ENCODE measurements around the gene TERT.
"Not testable (repeated sequence)": the region's sequence is repeated elsewhere in the genome, so short reads cannot be mapped to it uniquely, and the experiment has no call there.

Gene TERT

GRCh38 chr5:1292846-1293415 is 1.9 kb downstream of the TERT start:
- Histone ChIP-seq H3K79me2 (ENCODE audit: insufficient read depth, low read length) (peaks cover 5% of the 10 kb centered on the region; the same call in 1 of the 2 replicates), H3K4me2 (ENCODE audit: low read depth, low read length, poor library complexity, severe bottlenecking) (no peak overlapping the region), H2AFZ (ENCODE audit: low read length) (no peak overlapping the region), H3K27me3 (ENCODE audit: insufficient read depth, low read length, poor library complexity, severe bottlenecking) (no peaks in the 10 kb centered on the region), H4K20me1 (ENCODE audit: insufficient read depth, low read length, poor library complexity, severe bottlenecking) (no peaks in the 10 kb centered on the region), H3K9me2 (replicated peaks; ENCODE audit: low read depth, low read length) (no peaks in the 10 kb centered on the region), H3F3A (ENCODE audit: low read depth) (no peaks in the 10 kb centered on the region), H3K9me3 (ENCODE audit: insufficient read depth, low read depth, low read length) (no peaks in the 10 kb centered on the region), H3K36me3 (ENCODE audit: insufficient read depth, low read length) (no peaks in the 10 kb centered on the region), H3K4me3 (ENCODE audit: low read length, poor library complexity, severe bottlenecking) (no peak overlapping the region), H3K9ac (ENCODE audit: low read depth, low read length, poor library complexity, severe bottlenecking) (no peak overlapping the region), H3K4me1 (ENCODE audit: insufficient read depth, low read length, poor library complexity, severe bottlenecking) (peaks cover 10% of the 10 kb centered on the region)
- no peak for TF ChIP-seq CTCF (conservative IDR thresholded peaks at IDR 0.05; ENCODE audit: low read length)
- no peak for TF ChIP-seq EZH2phosphoT487 (IDR thresholded peaks at IDR 0.05; ENCODE audit: borderline replicate concordance)

GRCh38 chr5:1292139-1292538 is 2.7 kb downstream of the TERT start:
- Histone ChIP-seq H2AFZ (ENCODE audit: low read length) (no peak overlapping the region), H3K27me3 (ENCODE audit: insufficient read depth, low read length, poor library complexity, severe bottlenecking) (no peaks in the 10 kb centered on the region)

GRCh38 chr5:1291611-1292080 is 3.2 kb downstream of the TERT start:
- no peaks in the 10 kb centered on the region for H3K27me3 ChIP-seq (ENCODE audit: insufficient read depth, low read length, poor library complexity, severe bottlenecking)
- no peak overlapping the region for H3K4me2 ChIP-seq (ENCODE audit: low read depth, low read length, poor library complexity, severe bottlenecking)
- no peaks in the 10 kb centered on the region for H3K36me3 ChIP-seq (ENCODE audit: insufficient read depth, low read length)
- H3K9me3 ChIP-seq (ENCODE audit: insufficient read depth, low read depth, low read length), result no peaks in the 10 kb centered on the region
- H3K9ac ChIP-seq (ENCODE audit: low read depth, low read length, poor library complexity, severe bottlenecking), result no peak overlapping the region
- H3F3A ChIP-seq (ENCODE audit: low read depth), result no peaks in the 10 kb centered on the region
- TF ChIP-seq EZH2phosphoT487 (IDR thresholded peaks at IDR 0.05; ENCODE audit: borderline replicate concordance) (no peak), CTCF (conservative IDR thresholded peaks at IDR 0.05; ENCODE audit: low read length) (no peak)
- no peaks in the 10 kb centered on the region for H3K9me2 ChIP-seq (replicated peaks; ENCODE audit: low read depth, low read length)
- peaks cover 5% of the 10 kb centered on the region; the same call in 1 of the 2 replicates for H3K79me2 ChIP-seq (ENCODE audit: insufficient read depth, low read length)
- peaks cover 4% of the 10 kb centered on the region for H3K4me1 ChIP-seq (ENCODE audit: insufficient read depth, low read length, poor library complexity, severe bottlenecking)
- H4K20me1 ChIP-seq (ENCODE audit: insufficient read depth, low read length, poor library complexity, severe bottlenecking), result no peaks in the 10 kb centered on the region
- H2AFZ ChIP-seq (ENCODE audit: low read length), result no peak overlapping the region
- no peak overlapping the region for H3K4me3 ChIP-seq (ENCODE audit: low read length, poor library complexity, severe bottlenecking)

More at GRCh38 chr5:1292139-1292538, 2.7 kb downstream of the TERT start:
- H3K4me3 ChIP-seq (ENCODE audit: low read length, poor library complexity, severe bottlenecking), result no peak overlapping the region
- no peak overlapping the region for H3K4me2 ChIP-seq (ENCODE audit: low read depth, low read length, poor library complexity, severe bottlenecking)
- TF ChIP-seq EZH2phosphoT487 (IDR thresholded peaks at IDR 0.05; ENCODE audit: borderline replicate concordance) (no peak), CTCF (conservative IDR thresholded peaks at IDR 0.05; ENCODE audit: low read length) (peak; percentile 22; the same call in 1 of the 2 replicates)
- H3K79me2 ChIP-seq (ENCODE audit: insufficient read depth, low read length), result peaks cover 5% of the 10 kb centered on the region; the same call in 1 of the 2 replicates
- no peaks in the 10 kb centered on the region for H3K9me3 ChIP-seq (ENCODE audit: insufficient read depth, low read depth, low read length)
- no peaks in the 10 kb centered on the region for H4K20me1 ChIP-seq (ENCODE audit: insufficient read depth, low read length, poor library complexity, severe bottlenecking)
- no peaks in the 10 kb centered on the region for H3K9me2 ChIP-seq (replicated peaks; ENCODE audit: low read depth, low read length)
- no peaks in the 10 kb centered on the region for H3F3A ChIP-seq (ENCODE audit: low read depth)
- peaks cover 7% of the 10 kb centered on the region for H3K4me1 ChIP-seq (ENCODE audit: insufficient read depth, low read length, poor library complexity, severe bottlenecking)
- no peak overlapping the region for H3K9ac ChIP-seq (ENCODE audit: low read depth, low read length, poor library complexity, severe bottlenecking)
- no peaks in the 10 kb centered on the region for H3K36me3 ChIP-seq (ENCODE audit: insufficient read depth, low read length)

- not testable (repeated sequence) for H4K20me1 ChIP-seq (ENCODE audit: insufficient read depth, low read length, poor library complexity, severe bottlenecking); H3K4me3 ChIP-seq (ENCODE audit: low read length, poor library complexity, severe bottlenecking); H3F3A ChIP-seq (ENCODE audit: low read depth); H3K4me2 ChIP-seq (ENCODE audit: low read depth, low read length, poor library complexity, severe bottlenecking); H3K27me3 ChIP-seq (ENCODE audit: insufficient read depth, low read length, poor library complexity, severe bottlenecking); H3K36me3 ChIP-seq (ENCODE audit: insufficient read depth, low read length); H3K9ac ChIP-seq (ENCODE audit: low read depth, low read length, poor library complexity, severe bottlenecking); H3K4me1 ChIP-seq (ENCODE audit: insufficient read depth, low read length, poor library complexity, severe bottlenecking); H3K79me2 ChIP-seq (ENCODE audit: insufficient read depth, low read length); H2AFZ ChIP-seq (ENCODE audit: low read length); H3K9me2 ChIP-seq (replicated peaks; ENCODE audit: low read depth, low read length); H3K9me3 ChIP-seq (ENCODE audit: insufficient read depth, low read depth, low read length)
These were observed 3.9 kb downstream of the TERT start for GRCh38 chr5:1290956-1291355.

DNA sequence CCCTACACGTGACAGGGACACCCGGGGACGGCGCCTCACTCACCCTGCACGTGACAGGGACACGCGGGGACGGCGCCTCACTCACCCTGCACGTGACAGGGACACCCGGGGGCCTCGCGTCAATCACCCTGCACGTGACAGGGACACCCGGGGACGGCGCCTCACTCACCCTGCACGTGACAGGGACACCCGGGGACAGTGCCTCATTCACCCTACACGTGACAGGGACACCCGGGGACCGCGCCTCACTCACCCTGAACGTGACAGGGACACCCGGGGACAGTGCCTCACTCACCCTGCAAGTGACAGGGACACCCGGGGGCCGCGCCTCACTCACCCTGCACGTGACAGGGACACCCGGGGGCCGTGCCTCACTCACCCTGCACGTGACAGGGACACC is 5.3 kb downstream of the TERT start:
- H3K4me1 ChIP-seq (ENCODE audit: insufficient read depth, low read length, poor library complexity, severe bottlenecking); H3K36me3 ChIP-seq (ENCODE audit: insufficient read depth, low read length); H3K9me3 ChIP-seq (ENCODE audit: insufficient read depth, low read depth, low read length); H3K9me2 ChIP-seq (replicated peaks; ENCODE audit: low read depth, low read length); H4K20me1 ChIP-seq (ENCODE audit: insufficient read depth, low read length, poor library complexity, severe bottlenecking); H3K27me3 ChIP-seq (ENCODE audit: insufficient read depth, low read length, poor library complexity, severe bottlenecking); H3K4me2 ChIP-seq (ENCODE audit: low read depth, low read length, poor library complexity, severe bottlenecking); H3K4me3 ChIP-seq (ENCODE audit: low read length, poor library complexity, severe bottlenecking); H2AFZ ChIP-seq (ENCODE audit: low read length); H3F3A ChIP-seq (ENCODE audit: low read depth); H3K9ac ChIP-seq (ENCODE audit: low read depth, low read length, poor library complexity, severe bottlenecking); H3K79me2 ChIP-seq (ENCODE audit: insufficient read depth, low read length): not testable (repeated sequence)
